T-cell (primary cell): Measurements from ENCODE around the gene MYH9. TPM values are rescaled to one million over a fixed set of nuclear protein-coding genes. Genes with fewer than 3 reads are reported as not detected.
"Not testable (repeated sequence)": the region's sequence is repeated elsewhere in the genome, so short reads cannot be mapped to it uniquely, and the experiment has no call there.

Source experiments
- ATAC-seq, 4 experiments: fragments of 200-7000 bp in 3 of 4; fragments of 150-1000 bp in 1 of 4; cut with Tn5 transposase; replicated peaks in 1 of 4; 1 replicate in 3 of 4; 2 replicates in 1 of 4; pipeline ENCODE4 v1.10.0; 2021; ENCODE audit warnings: moderate library complexity in 3 of 4, mild to moderate bottlenecking in 2 of 4, moderate number of reproducible peaks in 1 of 4
- CTCF ChIA-PET, 2 donors: fragments of 300-600 bp; sonication (Branson Sonifier 250); formaldehyde crosslinking; loops; one replicate each; lab custom pipeline; 2022; ENCODE audit warnings: antibody characterized with exemption in 2 of 2; lab: Charles Lee
- POLR2A ChIA-PET, 2 donors: fragments of 300-600 bp; sonication (Branson Sonifier 250); formaldehyde crosslinking; loops; one replicate each; lab custom pipeline; 2022; ENCODE audit warnings: antibody characterized with exemption in 2 of 2; lab: Charles Lee
- DNase-seq, 35 experiments: peaks; one replicate each; pipeline versions ENCODE4 v3.0.0 to v3.0.0-alpha.2; 2013 to 2023
- H3K27ac ChIP-seq: one replicate; pipeline ENCODE4 v1.5.1; 2013; ENCODE audit warnings: low read length
- H3K27me3 ChIP-seq, 2 experiments: replicated peaks in 1 of 2; 1 replicate in 1 of 2; 2 replicates in 1 of 2; pipeline versions ENCODE4 v1.6.1 to v1.7.0; 2013; ENCODE audit warnings: low read length in 1 of 2, mixed read lengths in 1 of 2; ENCODE audit not compliant: control insufficient read depth in 2 of 2, insufficient read depth in 2 of 2; ENCODE audit errors: extremely low read depth in 1 of 2
- H3K36me3 ChIP-seq, 2 donors: 1 replicate in 1 of 2; 2 replicates in 1 of 2; pipeline versions ENCODE4 v1.6.1 to v1.7.0; 2013; ENCODE audit warnings: low read length in 1 of 2; ENCODE audit not compliant: control insufficient read depth in 2 of 2, insufficient read depth in 1 of 2; ENCODE audit errors: extremely low read depth in 1 of 2
- H3K4me1 ChIP-seq, 2 experiments: 1 replicate in 1 of 2; 2 replicates in 1 of 2; pipeline versions ENCODE4 v1.6.1 to v1.7.0; 2013; ENCODE audit warnings: low read length in 2 of 2, mixed read lengths in 1 of 2; ENCODE audit not compliant: insufficient read depth in 2 of 2, control insufficient read depth in 1 of 2; ENCODE audit errors: extremely low read depth in 1 of 2
- H3K4me3 ChIP-seq, 2 donors: 1 replicate in 1 of 2; 2 replicates in 1 of 2; pipeline versions ENCODE4 v1.5.1 to v1.7.0; 2013; ENCODE audit warnings: mild to moderate bottlenecking in 2 of 2, low read length in 1 of 2, moderate library complexity in 1 of 2; ENCODE audit not compliant: control insufficient read depth in 1 of 2; ENCODE audit errors: extremely low read depth in 1 of 2
- H3K9me3 ChIP-seq: 2 replicates; pipeline ENCODE4 v1.7.0; 2013
- H3K27ac Mint-ChIP-seq, 2 donors: one replicate each; pipeline ENCODE4 v1.8.0; 2020 to 2021; ENCODE audit warnings: mild to moderate bottlenecking in 2 of 2, mixed read lengths in 2 of 2
- H3K27me3 Mint-ChIP-seq, 2 donors: one replicate each; pipeline ENCODE4 v1.8.0; 2021 to 2022; ENCODE audit warnings: mixed read lengths in 2 of 2
- H3K36me3 Mint-ChIP-seq: one replicate; pipeline ENCODE4 v1.8.0; 2021; ENCODE audit warnings: mixed read lengths
- H3K4me1 Mint-ChIP-seq, 3 donors: one replicate each; pipeline ENCODE4 v1.8.0; 2020 to 2022; ENCODE audit warnings: mixed read lengths in 3 of 3, mild to moderate bottlenecking in 1 of 3
- H3K4me3 Mint-ChIP-seq, 3 donors: one replicate each; pipeline ENCODE4 v1.8.0; 2020 to 2022; ENCODE audit warnings: mild to moderate bottlenecking in 3 of 3, mixed read lengths in 3 of 3, moderate library complexity in 3 of 3
- H3K9me3 Mint-ChIP-seq, 3 donors: one replicate each; pipeline ENCODE4 v1.8.0; 2020 to 2022; ENCODE audit warnings: mixed read lengths in 3 of 3
- WGBS: methylation state at CpG from one replicate; pipeline ENCODE4 v1.1.5; 2013; ENCODE audit warnings: missing lambda C conversion rate; ENCODE audit not compliant: insufficient coverage; 5-methylcytosine and 5-hydroxymethylcytosine counted together
- total RNA-seq, 35 experiments: library from RNA in 6 of 35; stranded (reverse) in 6 of 35; fragments of 120-200 nt in 1 of 35; gene quantifications; one replicate each; pipeline versions ENCODE4 v1.2.1 to v1.2.4 and lab custom pipeline; 2013 to 2026

MYH9 gene
- total RNA-seq, 5 donors from 2014 or later (not counting 1 experiment from before 2014, with no cell fraction given), result 816 to 1,109 (median 896) TPM

DNA sequence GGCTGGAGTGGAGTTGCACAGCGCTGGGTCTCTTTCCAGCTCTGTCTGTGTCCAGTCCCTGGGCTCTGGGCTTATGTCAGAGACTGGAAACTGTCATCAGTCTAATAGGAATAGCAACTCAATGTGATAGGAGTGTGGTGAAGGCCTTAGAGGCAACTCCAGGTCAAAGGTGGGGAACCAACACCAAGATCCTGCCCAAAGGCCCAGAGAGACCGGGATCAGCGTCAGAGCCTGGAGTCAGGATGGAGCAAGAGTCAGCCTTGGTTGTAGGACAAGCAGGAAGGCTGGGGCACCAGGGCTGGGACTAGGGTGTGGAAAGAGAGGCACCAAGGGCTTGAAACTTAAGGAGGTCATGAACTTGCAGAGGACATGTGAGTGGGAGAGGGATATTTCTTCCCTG, 125.5 kb downstream of the MYH9 start:
- ATAC-seq, H3K4me3 Mint-ChIP-seq, POLR2A ChIA-PET, H3K9me3 Mint-ChIP-seq, CTCF ChIA-PET, H3K27ac ChIP-seq, H3K27me3 ChIP-seq, H3K4me3 ChIP-seq, H3K9me3 ChIP-seq, H3K27me3 Mint-ChIP-seq: not testable (repeated sequence)
- Histone ChIP-seq H3K36me3 (peaks cover under 1 to 68% of the 10 kb centered on the region in 2 donors), H3K4me1 (peaks cover 7 to 23% of the 10 kb centered on the region in 2 experiments)
- 100% methylated on average over 1 of the region's 3 CpGs for WGBS
- peak in 1 of 35 experiments; percentile 4 for DNase-seq
- Mint-ChIP-seq H3K4me1 (peaks cover 17 to 22% (median 19%) of the 10 kb centered on the region in 3 donors), H3K36me3 (peaks cover 71% of the 10 kb centered on the region), H3K27ac (peak overlapping the region in 1 of 2 donors; percentile 4)

DNA sequence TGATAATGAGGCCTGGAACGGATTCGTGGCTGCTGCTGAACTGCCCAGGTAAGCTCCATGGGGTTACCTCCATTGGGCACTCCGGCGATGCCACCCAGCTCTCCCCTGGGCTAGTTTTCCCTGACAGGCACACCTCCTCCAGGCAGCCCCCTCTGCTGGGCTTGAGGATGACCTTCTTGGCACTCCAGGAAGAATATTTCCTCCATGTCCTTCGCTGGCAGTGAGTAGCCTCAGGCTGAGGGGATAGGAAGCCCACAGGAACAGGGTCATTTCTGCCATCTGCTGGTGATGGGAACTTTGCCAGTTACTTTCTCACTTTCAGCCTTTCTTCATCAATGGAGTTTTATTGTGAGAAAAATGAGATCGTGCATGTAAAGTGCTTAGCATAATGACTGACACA, 126.1 kb downstream of the MYH9 start:
- H3K4me1 ChIP-seq, result peaks cover 7 to 25% of the 10 kb centered on the region in 2 experiments
- Mint-ChIP-seq H3K4me1 (peaks cover 17 to 28% (median 24%) of the 10 kb centered on the region in 3 donors), H3K36me3 (peaks cover 69% of the 10 kb centered on the region)
- H3K27ac ChIP-seq, H3K9me3 Mint-ChIP-seq, H3K4me3 ChIP-seq, POLR2A ChIA-PET, H3K27me3 Mint-ChIP-seq, H3K4me3 Mint-ChIP-seq, H3K9me3 ChIP-seq, ATAC-seq, H3K27me3 ChIP-seq, CTCF ChIA-PET, H3K27ac Mint-ChIP-seq: not testable (repeated sequence)
- peak in 1 of 35 experiments; percentile 10 for DNase-seq
- H3K36me3 ChIP-seq, result peaks cover 3 to 69% of the 10 kb centered on the region in 2 donors
- WGBS, result 84% methylated on average over 4 of the region's 6 CpGs

DNA sequence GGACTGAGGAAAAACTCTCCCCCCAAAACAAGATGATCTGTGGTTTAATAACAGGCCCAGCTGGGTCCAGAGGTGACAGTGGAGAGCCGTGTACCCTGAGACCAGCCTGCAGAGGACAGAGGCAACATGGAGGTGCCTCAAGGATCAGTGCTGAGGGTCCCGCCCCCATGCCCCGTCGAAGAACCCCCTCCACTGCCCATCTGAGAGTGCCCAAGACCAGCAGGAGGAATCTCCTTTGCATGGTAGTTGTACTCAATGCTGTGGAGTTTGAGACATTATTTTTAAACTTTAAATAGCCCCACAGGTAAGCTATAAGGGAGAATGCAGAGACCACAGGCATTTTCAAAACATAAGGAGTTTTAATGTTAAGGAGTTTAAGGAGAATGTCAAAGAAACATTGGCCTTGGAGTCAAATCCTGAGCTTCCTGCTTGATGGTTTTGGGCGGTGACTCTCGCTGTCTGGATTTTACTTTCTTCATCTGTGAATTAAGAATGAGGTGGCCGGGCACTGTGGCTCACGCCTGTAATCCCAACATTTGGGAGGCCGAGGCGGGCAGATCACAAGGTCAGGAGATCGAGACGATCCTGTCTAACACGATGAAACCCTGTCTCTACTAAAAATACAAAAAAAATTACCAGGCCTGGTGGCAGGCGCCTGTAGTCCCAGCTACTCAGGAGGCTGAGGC, 128.0 kb downstream of the MYH9 start:
- Histone ChIP-seq H3K4me3 (no peak overlapping the region), H3K27ac (peak overlapping the region; percentile 60), H3K36me3 (peaks cover 3 to 61% of the 10 kb centered on the region in 2 donors), H3K4me1 (peaks cover 7 to 34% of the 10 kb centered on the region in 2 experiments), H3K9me3 (no peaks in the 10 kb centered on the region), H3K27me3 (no peaks in the 10 kb centered on the region)
- no peak overlapping the region for H3K4me3 Mint-ChIP-seq
- no peaks in the 10 kb centered on the region for H3K27me3 Mint-ChIP-seq
- H3K27ac Mint-ChIP-seq, result peak overlapping the region; percentile 84 to 89
- WGBS, result 100% methylated on average over 2 of the region's 14 CpGs
- peaks cover 63% of the 10 kb centered on the region for H3K36me3 Mint-ChIP-seq
- no peaks in the 10 kb centered on the region for H3K9me3 Mint-ChIP-seq
- ChIA-PET CTCF (no interaction called here), POLR2A (no interaction called here)
- DNase-seq, result peak in 2 of 35 experiments; percentile 2 to 4
- H3K4me1 Mint-ChIP-seq, result peaks cover 29 to 45% (median 40%) of the 10 kb centered on the region in 3 donors
- ATAC-seq, result no peak

DNA sequence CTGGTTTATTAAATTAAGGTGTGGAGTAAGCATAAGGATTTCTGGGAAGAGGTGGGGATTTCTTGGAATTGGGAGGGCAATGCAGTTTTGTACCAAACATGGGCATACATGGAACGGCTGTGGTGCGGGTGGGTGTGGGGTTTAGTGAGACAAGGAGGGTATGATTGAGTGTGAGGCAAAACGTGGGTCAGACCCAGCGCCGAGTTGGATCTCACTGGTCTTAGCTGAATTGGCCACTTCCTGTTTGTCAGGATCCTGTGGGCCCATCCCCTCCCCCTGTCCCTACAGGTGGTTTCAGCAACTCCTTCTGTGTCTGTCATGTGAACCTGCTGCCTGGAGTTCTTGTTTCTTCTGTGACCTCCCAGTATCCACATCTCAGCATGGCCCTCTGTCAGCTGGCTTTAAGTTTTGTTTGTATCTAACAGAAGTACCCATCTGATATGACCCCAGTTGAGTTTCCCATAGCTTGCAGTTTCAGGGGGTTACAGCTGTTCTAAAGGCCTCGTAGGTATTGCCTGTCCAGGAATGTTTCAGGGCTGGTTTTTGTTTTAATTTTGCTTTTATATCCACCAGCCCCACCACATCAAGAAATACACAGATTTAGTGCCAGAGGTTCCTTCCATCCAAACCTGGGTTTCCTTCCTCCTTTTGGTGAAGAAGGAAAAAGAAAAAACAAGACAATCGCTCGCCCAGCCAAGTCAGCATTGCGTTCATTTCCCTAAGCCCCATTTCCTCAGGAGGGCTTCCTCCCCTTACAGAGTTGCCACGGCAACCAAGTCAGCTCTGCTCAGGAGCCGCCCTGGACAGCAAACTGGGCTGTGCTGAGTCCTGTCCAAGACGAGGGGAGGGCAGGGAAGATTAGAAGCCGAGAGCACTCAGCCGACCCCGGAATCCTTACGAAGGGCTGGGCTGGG, 128.8 kb downstream of the MYH9 start:
- no peaks in the 10 kb centered on the region for H3K9me3 Mint-ChIP-seq
- peak overlapping the region; percentile 10 to 55 (median 51) for H3K4me3 Mint-ChIP-seq
- ATAC-seq (peak; percentile 35 to 51 (median 42)), DNase-seq (peak in 5 of 35 experiments; percentile 10 to 23 (median 20))
- H3K27ac Mint-ChIP-seq, result peak overlapping the region; percentile 84 to 89
- H3K36me3 ChIP-seq, result peaks cover 3 to 58% of the 10 kb centered on the region in 2 donors
- POLR2A ChIA-PET, result no interaction called here
- WGBS, result 33% methylated on average over 6 of the region's 16 CpGs
- no peaks in the 10 kb centered on the region for H3K9me3 ChIP-seq
- peaks cover 62% of the 10 kb centered on the region for H3K36me3 Mint-ChIP-seq
- H3K27me3 ChIP-seq, result no peaks in the 10 kb centered on the region
- H3K4me3 ChIP-seq, result no peak overlapping the region
- peaks cover 35 to 53% (median 46%) of the 10 kb centered on the region in 3 donors for H3K4me1 Mint-ChIP-seq
- no peaks in the 10 kb centered on the region for H3K27me3 Mint-ChIP-seq
- peak overlapping the region; percentile 60 for H3K27ac ChIP-seq
- CTCF ChIA-PET, result no interaction called here
- H3K4me1 ChIP-seq, result peaks cover 7 to 42% of the 10 kb centered on the region in 2 experiments

DNA sequence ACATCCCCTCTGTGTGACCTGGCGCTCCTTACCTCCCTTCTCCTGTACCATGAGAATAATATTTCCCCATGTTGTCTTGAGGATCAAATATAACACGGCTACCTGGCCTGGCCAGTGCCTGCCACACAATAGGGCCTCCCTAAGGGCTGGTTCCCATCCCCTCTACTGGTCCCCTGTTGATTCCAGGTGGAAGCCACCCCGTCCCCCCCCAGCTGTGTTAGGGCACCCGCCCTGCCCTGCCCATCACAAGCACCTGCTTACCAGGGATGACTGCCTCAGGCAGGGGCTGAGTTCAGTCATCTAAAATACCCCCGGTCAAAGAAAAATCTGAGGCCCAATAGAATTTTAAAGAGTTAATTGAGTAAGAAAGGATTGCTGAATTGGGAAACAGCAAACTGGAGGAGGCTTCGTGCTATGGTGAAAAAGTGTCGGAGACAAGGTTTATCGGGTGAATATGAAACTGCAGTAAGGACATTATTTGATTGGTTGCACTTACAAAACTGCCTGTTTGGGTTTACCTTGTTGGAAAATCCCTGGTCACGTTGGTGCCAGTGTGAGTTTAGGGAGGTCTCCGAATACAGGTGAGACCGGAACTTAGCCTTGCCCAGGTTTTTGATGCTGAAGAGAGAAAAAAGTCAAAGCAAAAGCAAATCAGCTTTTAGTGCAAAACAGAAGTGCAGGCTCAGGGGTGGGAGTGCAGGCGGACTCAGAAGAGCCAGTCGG, 129.7 kb downstream of the MYH9 start:
- POLR2A ChIA-PET, result no interaction called here
- Histone ChIP-seq H3K4me3 (no peak overlapping the region), H3K27me3 (no peaks in the 10 kb centered on the region), H3K9me3 (no peaks in the 10 kb centered on the region), H3K4me1 (peaks cover 13 to 51% of the 10 kb centered on the region in 2 experiments), H3K36me3 (peaks cover 3 to 50% of the 10 kb centered on the region in 2 donors), H3K27ac (peak overlapping the region; percentile 60)
- CTCF ChIA-PET, result no interaction called here
- H3K4me1 Mint-ChIP-seq, result peaks cover 43 to 62% (median 55%) of the 10 kb centered on the region in 3 donors
- no peaks in the 10 kb centered on the region for H3K9me3 Mint-ChIP-seq
- peak overlapping the region; percentile 10 to 55 (median 51) for H3K4me3 Mint-ChIP-seq
- peak overlapping the region; percentile 84 to 89 for H3K27ac Mint-ChIP-seq
- 85% methylated on average over 9 of the region's 13 CpGs for WGBS
- DNase-seq (peak in 3 of 35 experiments; percentile 10 to 44 (median 24)), ATAC-seq (peak in 2 of 4 experiments; percentile 21 to 51)
- peaks cover 54% of the 10 kb centered on the region for H3K36me3 Mint-ChIP-seq
- no peaks in the 10 kb centered on the region for H3K27me3 Mint-ChIP-seq

DNA sequence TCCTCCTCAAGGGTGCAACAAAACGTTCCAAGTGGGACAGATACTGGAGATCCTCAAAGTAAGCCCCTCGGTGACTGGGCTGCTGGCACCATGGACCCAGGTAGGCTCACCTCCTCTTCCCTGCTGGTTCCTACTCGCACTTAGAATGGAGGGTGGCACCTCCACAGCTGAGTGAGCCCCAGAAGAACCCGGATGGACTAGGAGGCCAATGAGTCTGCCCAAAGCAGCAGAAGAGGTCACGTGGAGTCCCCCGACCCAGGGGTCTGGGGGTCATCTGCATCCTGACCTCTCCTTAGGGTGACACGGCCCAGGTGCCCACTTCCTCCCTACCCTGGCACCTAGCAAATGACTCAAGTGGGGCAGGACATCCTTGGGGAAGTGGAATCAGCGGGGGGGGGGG, 130.5 kb downstream of the MYH9 start:
- H3K9me3 ChIP-seq, result no peaks in the 10 kb centered on the region
- peaks cover 3 to 44% of the 10 kb centered on the region in 2 donors for H3K36me3 ChIP-seq
- no peak overlapping the region for H3K27ac Mint-ChIP-seq
- peak overlapping the region; percentile 60 for H3K27ac ChIP-seq
- H3K36me3 Mint-ChIP-seq, result peaks cover 48% of the 10 kb centered on the region
- DNase-seq, result peak in 1 of 35 experiments; percentile 12
- H3K4me1 Mint-ChIP-seq, result peaks cover 52 to 69% (median 62%) of the 10 kb centered on the region in 3 donors
- 100% methylated on average over 5 of the region's 8 CpGs for WGBS
- H3K27me3 ChIP-seq, result no peaks in the 10 kb centered on the region
- no peaks in the 10 kb centered on the region for H3K27me3 Mint-ChIP-seq
- no peak overlapping the region for H3K4me3 Mint-ChIP-seq
- CTCF ChIA-PET, result no interaction called here
- ATAC-seq, result no peak
- peaks cover 14 to 57% of the 10 kb centered on the region in 2 experiments for H3K4me1 ChIP-seq
- POLR2A ChIA-PET, result no interaction called here
- H3K4me3 ChIP-seq, result no peak overlapping the region
- H3K9me3 Mint-ChIP-seq, result no peaks in the 10 kb centered on the region
